Lower lobe of right lung (tissue), 2 donors: Measurements from ENCODE around the gene CNP. TPM values are rescaled to one million over a fixed set of nuclear protein-coding genes. Genes with fewer than 3 reads are reported as not detected.
"Not testable (repeated sequence)": the region's sequence is repeated elsewhere in the genome, so short reads cannot be mapped to it uniquely, and the experiment has no call there.

Experiments
- ATAC-seq, 2 donors: fragments of 200-7000 bp; cut with Tn5 transposase; one replicate each; pipeline ENCODE4 v1.9.1; 2020 to 2022; ENCODE audit warnings: mild to moderate bottlenecking in 2 of 2, moderate library complexity in 2 of 2
- DNase-seq: peaks from one replicate; pipeline ENCODE4 v3.0.0-alpha.2; 2020
- H3K27ac ChIP-seq: fragments of 200-600 bp; one replicate; pipeline ENCODE4 v1.8.0; 2022
- H3K27me3 ChIP-seq: fragments of 200-600 bp; one replicate; pipeline ENCODE4 v1.8.0; 2022; ENCODE audit warnings: low read depth
- H3K36me3 ChIP-seq: fragments of 200-600 bp; one replicate; pipeline ENCODE4 v1.8.0; 2022; ENCODE audit warnings: mild to moderate bottlenecking
- H3K4me1 ChIP-seq: fragments of 200-600 bp; one replicate; pipeline ENCODE4 v1.8.0; 2022
- H3K4me3 ChIP-seq: fragments of 200-600 bp; one replicate; pipeline ENCODE4 v1.8.0; 2022; ENCODE audit warnings: mild to moderate bottlenecking
- H3K9me3 ChIP-seq: fragments of 200-600 bp; one replicate; pipeline ENCODE4 v1.8.0; 2022
- CTCF ChIP-seq: fragments of 200-600 bp; IDR thresholded peaks from one replicate; pipeline ENCODE4 v1.8.0; 2022; ENCODE audit warnings: antibody characterized with exemption, mild to moderate bottlenecking
- intact Hi-C: fragments of 100-400 bp; cut with DNase I; formaldehyde crosslinking; loops from one replicate; pipeline ENCODE4 v1.11.0; 2022
- total RNA-seq: library from RNA; stranded (reverse); fragmentation: NEBNext Ultra II Directional; extraction: Animal tissue kit (Norgen Biotek cat#: 25700); gene quantifications from one replicate; pipeline ENCODE4 v1.2.1, GENCODE V29; 2021
- donor health status: DM: no; HTN: yes; CAD: no; lungs with severe emphysema.

Gene CNP
- total RNA-seq, 1 donor from 2014 or later = 46.3 TPM

GRCh38 chr17:42009170-42009569, 42.6 kb downstream of the CNP start:
- no peaks in the 10 kb centered on the region for H3K27me3 ChIP-seq
- no peak overlapping the region for H3K27ac ChIP-seq
- H3K36me3 ChIP-seq = no peaks in the 10 kb centered on the region
- intact Hi-C loops = no loop called here
- H3K4me3 ChIP-seq = no peak overlapping the region
- H3K9me3 ChIP-seq = no peaks in the 10 kb centered on the region
- H3K4me1 ChIP-seq = peaks cover 55% of the 10 kb centered on the region
- DNase-seq = no peak
- no peak for TF ChIP-seq CTCF
- peak in 1 of 2 donors; percentile 55 for ATAC-seq

GRCh38 chr17:42010266-42010680, 43.7 kb downstream of the CNP start:
- DNase-seq = peak; percentile 54
- H3K36me3 ChIP-seq, H3K4me3 ChIP-seq, intact Hi-C loops, H3K9me3 ChIP-seq, H3K27me3 ChIP-seq: not testable (repeated sequence)
- peak; percentile 55 to 69 for ATAC-seq
- H3K4me1 ChIP-seq = peaks cover 59% of the 10 kb centered on the region
- peak overlapping the region; percentile 28 for H3K27ac ChIP-seq

- H3K9me3 ChIP-seq = no peaks in the 10 kb centered on the region
- no peak for ATAC-seq
- no peaks in the 10 kb centered on the region for H3K27me3 ChIP-seq
- no peaks in the 10 kb centered on the region for H3K36me3 ChIP-seq
- intact Hi-C loops = no loop called here
- no peak for TF ChIP-seq CTCF
- no peak overlapping the region for H3K4me3 ChIP-seq
- H3K27ac ChIP-seq = no peak overlapping the region
- peaks cover 66% of the 10 kb centered on the region for H3K4me1 ChIP-seq
- DNase-seq = no peak
Observed at GRCh38 chr17:42010898-42011516, 44.4 kb downstream of the CNP start.

GRCh38 chr17:42012363-42012762, 45.8 kb downstream of the CNP start:
- H3K27me3 ChIP-seq, H3K36me3 ChIP-seq, ATAC-seq, H3K9me3 ChIP-seq, intact Hi-C loops, DNase-seq, H3K4me3 ChIP-seq, H3K27ac ChIP-seq: not testable (repeated sequence)
- peaks cover 70% of the 10 kb centered on the region for H3K4me1 ChIP-seq

GRCh38 chr17:42013740-42014139, 47.1 kb downstream of the CNP start:
- H3K27ac ChIP-seq, ATAC-seq, H3K9me3 ChIP-seq, intact Hi-C loops, H3K36me3 ChIP-seq, H3K27me3 ChIP-seq, H3K4me3 ChIP-seq, DNase-seq: not testable (repeated sequence)
- peaks cover 77% of the 10 kb centered on the region for H3K4me1 ChIP-seq

- intact Hi-C loops = no loop called here
- Histone ChIP-seq H3K4me3 (peak overlapping the region; percentile 79), H3K27ac (peak overlapping the region; percentile 89), H3K36me3 (no peaks in the 10 kb centered on the region), H3K4me1 (peaks cover 63% of the 10 kb centered on the region), H3K27me3 (no peaks in the 10 kb centered on the region), H3K9me3 (no peaks in the 10 kb centered on the region)
- no peak for DNase-seq
- peak in 1 of 2 donors; percentile 4 for ATAC-seq
- TF ChIP-seq CTCF = no peak
Observed at GRCh38 chr17:42016411-42016831, 49.8 kb downstream of the CNP start.

GRCh38 chr17:42016941-42017865, 50.6 kb downstream of the CNP start, which contains the start of gene DNAJC7:
TSS of gene DNAJC7 (minus strand) at chr17:42017439. CDS start at chr17:42017416, 23 bp downstream.
- no peak for TF ChIP-seq CTCF
- Histone ChIP-seq H3K36me3 (peaks cover 8% of the 10 kb centered on the region), H3K4me3 (peak within 1 kb of the TSS; percentile 79), H3K4me1 (peaks cover 61% of the 10 kb centered on the region), H3K27me3 (no peaks in the 10 kb centered on the region), H3K9me3 (no peaks in the 10 kb centered on the region), H3K27ac (peak within 1 kb of the TSS; percentile 89)
- intact Hi-C loops = no loop called here
- ATAC-seq (peak; percentile 96 to 97), DNase-seq (peak; percentile 97)
